Fibroblast of pulmonary artery (primary cell): ENCODE data around the gene NCOA6.

Source experiments
- DNase-seq: peaks from one replicate; pipeline ENCODE4 v3.0.0-alpha.2; 2010; ENCODE audit warnings: low read depth
- H3K4me3 ChIP-seq: replicated peaks from 2 replicates; pipeline ENCODE4 v1.5.1; 2011; ENCODE audit warnings: low read depth, mild to moderate bottlenecking, control low read depth, low read length, moderate library complexity
- TF ChIP-seq, protein P1 (sequence below): IDR thresholded peaks from 2 replicates; pipeline ENCODE4 v1.5.1; 2011; ENCODE audit warnings: mild to moderate bottlenecking, control low read depth, low read length, inconsistent platforms; ENCODE audit errors: missing control alignments

Gene NCOA6

DNA sequence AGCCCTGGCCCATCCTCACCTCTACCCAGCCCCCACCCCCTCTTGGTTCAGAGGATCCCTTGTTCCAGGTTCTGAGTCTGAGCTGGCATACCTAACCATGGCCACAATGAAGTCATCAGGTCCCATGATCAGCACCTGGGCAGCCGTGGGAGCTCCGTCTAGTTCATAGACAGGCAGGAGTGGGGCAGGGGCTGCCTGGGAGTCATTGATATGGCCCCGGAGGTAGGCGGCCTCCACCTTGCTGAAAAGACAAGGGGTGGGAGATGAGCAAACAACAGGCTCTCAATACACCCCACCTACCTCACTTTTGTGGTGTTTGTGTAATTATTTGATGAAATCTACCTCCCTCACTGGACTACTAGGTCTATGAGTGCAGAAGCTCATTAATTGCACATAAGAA is 26.8 kb upstream of the NCOA6 start:
- no peak for DNase-seq
- TF ChIP-seq, protein P1, sequence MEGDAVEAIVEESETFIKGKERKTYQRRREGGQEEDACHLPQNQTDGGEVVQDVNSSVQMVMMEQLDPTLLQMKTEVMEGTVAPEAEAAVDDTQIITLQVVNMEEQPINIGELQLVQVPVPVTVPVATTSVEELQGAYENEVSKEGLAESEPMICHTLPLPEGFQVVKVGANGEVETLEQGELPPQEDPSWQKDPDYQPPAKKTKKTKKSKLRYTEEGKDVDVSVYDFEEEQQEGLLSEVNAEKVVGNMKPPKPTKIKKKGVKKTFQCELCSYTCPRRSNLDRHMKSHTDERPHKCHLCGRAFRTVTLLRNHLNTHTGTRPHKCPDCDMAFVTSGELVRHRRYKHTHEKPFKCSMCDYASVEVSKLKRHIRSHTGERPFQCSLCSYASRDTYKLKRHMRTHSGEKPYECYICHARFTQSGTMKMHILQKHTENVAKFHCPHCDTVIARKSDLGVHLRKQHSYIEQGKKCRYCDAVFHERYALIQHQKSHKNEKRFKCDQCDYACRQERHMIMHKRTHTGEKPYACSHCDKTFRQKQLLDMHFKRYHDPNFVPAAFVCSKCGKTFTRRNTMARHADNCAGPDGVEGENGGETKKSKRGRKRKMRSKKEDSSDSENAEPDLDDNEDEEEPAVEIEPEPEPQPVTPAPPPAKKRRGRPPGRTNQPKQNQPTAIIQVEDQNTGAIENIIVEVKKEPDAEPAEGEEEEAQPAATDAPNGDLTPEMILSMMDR, result no peak
- no peak overlapping the region for H3K4me3 ChIP-seq

DNA sequence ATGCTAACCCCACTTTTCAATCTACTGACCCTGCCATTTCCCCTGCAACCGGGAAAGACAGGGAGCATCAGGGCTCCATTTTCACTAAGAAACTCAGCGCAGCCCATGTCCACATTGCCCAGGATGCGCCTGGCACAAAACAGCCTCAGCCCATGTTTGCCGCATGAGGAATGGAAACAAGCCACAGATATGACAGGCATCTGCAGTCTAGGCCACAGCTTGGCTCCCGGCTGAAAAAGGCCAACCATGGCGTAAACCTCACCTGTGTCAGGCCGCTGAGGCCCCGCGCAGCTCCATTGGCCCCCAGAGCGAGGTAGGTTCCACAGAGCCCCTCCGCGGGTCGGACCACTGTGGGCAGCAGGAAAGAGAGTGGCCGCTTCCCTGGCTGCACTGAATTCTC is 25.5 kb upstream of the NCOA6 start:
- H3K4me3 ChIP-seq, result no peak overlapping the region
- no peak for DNase-seq
- TF ChIP-seq, protein P1, result no peak

DNA sequence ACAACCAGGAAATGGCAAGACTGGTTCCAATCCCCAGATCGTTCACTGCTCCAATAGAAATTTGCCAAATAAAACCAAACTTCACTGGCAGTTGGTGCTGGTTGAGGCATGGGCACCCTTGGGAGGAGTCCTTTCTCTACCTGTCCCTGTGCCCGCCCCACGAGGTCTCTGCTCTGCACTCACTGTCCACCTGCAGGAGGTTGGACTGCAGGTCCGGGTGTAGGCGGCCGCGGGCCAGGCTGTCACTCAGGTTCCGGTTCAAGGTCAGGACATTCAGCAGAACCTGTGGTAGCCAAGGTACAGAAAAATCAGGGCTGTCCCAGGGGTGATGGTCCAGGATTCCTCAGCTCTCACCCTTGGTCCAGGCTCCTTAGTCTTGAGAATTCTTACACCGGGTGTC is 24.3 kb upstream of the NCOA6 start:
- no peak overlapping the region for H3K4me3 ChIP-seq
- DNase-seq, result no peak
- TF ChIP-seq, protein P1, result no peak

DNA sequence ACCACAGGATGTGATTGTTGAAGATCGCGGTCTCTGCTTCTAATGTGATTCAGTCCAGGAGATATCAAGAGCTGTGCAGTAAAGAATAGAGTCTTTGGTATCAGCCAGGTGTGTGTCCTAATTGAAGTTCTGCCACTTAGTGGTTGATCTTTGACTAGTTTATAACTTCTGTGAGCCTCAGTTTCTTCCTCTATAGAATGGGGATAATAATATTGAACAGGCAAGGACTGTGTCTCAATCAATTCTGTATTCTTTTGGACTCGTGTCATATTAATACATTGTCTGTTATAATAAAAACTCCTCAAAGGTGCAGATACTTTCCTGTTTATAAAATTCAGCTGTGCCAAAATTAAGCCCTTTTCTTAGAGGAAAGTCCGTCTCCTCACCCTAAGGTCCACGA is 23.1 kb upstream of the NCOA6 start:
- H3K4me3 ChIP-seq, result no peak overlapping the region
- TF ChIP-seq, protein P1, result no peak
- DNase-seq, result no peak

DNA sequence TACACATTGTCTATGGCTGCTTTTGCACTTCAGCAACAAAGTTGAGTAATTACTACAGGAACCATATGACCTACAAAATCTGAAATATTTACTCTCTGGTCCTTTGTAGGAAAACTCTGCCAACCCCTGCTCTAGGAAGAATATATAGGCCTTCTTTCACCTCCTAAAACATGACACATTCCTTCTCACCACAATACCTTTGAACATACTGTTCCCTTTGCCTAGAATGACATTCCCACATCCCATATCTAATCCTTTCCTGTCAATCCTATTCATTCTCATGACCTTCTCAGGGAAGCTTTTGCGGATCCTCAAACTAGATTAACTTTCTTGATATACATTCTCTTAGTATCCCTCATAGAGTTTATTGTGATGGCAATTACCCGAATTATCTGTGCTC is 18.0 kb upstream of the NCOA6 start:
- peak; percentile 5 for DNase-seq
- TF ChIP-seq, protein P1, result no peak
- no peak overlapping the region for H3K4me3 ChIP-seq

DNA sequence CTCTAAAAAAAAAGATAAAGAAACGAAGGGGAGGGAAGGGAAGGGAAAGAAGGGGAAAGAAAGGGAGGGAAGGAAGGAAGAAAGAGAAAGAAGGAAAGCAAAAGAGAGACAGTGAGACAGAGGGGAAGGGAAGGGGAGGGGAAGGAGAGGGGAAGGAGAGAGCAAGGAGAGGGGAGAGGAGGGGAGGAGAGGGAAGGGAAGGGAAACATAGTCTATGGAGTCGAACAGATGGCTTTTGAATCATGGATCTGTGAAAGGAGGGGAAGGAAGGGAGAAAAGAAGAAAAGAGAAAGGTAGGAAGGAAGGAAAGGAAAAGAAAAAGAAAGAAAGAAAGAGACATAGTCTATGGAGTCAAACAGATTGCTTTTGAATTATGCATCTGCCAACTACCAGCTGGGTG is 16.7 kb upstream of the NCOA6 start:
- no peak for DNase-seq
- H3K4me3 ChIP-seq, result no peak overlapping the region
- TF ChIP-seq, protein P1, result no peak

DNA sequence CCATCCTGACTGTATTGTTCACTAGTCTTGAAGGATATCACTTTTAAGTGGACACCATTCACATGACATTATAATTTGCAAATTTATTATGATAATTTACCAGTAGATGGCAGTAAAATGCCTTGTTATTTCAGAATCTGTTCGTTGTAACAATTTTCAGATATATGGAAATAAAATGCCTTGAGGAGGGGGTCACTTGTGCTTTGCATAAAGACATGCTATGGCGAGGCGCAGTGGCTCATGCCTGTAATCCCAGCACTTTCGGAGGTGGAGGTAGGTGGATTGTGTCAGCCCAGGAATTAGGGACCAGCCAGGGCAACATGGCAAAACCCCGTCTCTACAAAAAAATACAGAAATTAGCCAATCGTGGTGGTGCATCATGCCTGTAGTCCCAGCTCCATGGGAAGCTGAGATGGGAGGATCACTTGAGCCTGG is 9.0 kb upstream of the NCOA6 start:
- DNase-seq, result peak; percentile 62
- TF ChIP-seq, protein P1, result peak; percentile 31
- no peak overlapping the region for H3K4me3 ChIP-seq
